ENCODE results near the gene ARSB.

GRCh38 chr5:78837836-78838235 is 147.3 kb downstream of the ARSB start:
- TF ChIP-seq CTCF (IDR thresholded peaks at IDR 0.05) (no peak), EZH2 (IDR thresholded peaks at IDR 0.05; ENCODE audit: borderline replicate concordance, insufficient read depth, low read depth, low read length, poor library complexity, severe bottlenecking) (no peak)
